Left lobe of liver (tissue), 2 donors: ENCODE data around the gene MRS2. TPM values are rescaled to one million over a fixed set of nuclear protein-coding genes. Genes with fewer than 3 reads are reported as not detected.

Experiments
- ATAC-seq: fragments of 200-7000 bp; cut with Tn5 transposase; one replicate; pipeline ENCODE4 v1.9.1; 2020; ENCODE audit warnings: mild to moderate bottlenecking, moderate library complexity
- DNase-seq: peaks from one replicate; pipeline ENCODE4 v3.0.0-alpha.2; 2020; ENCODE audit warnings: low spot score
- total RNA-seq: library from RNA; stranded (reverse); gene quantifications from one replicate; pipeline ENCODE4 v1.2.1, GENCODE V29; 2021
- donor health status: DM: no; HTN: no; CAD: no; lungs with moderate emphysema.
- donor health status: DM: no; HTN: yes; CAD: no.

The MRS2 gene
- total RNA-seq, 1 donor from 2014 or later, result 12.7 TPM

GRCh38 chr6:24460966-24461365 lies 58.2 kb downstream of the MRS2 start:
- ATAC-seq, result no peak

GRCh38 chr6:24464253-24465038 lies 61.7 kb downstream of the MRS2 start:
- ATAC-seq (no peak), DNase-seq (no peak)

More at GRCh38 chr6:24460966-24461365, 58.2 kb downstream of the MRS2 start:
- DNase-seq, result no peak

- ATAC-seq, result no peak
- DNase-seq, result no peak
These were observed 67.1 kb downstream of the MRS2 start for GRCh38 chr6:24469811-24470210.

- DNase-seq (no peak), ATAC-seq (no peak)
These were observed 69.4 kb downstream of the MRS2 start for GRCh38 chr6:24472181-24472580.

Other genes with a start within 250 kb of the MRS2 start
- gene DCDC2, start 44.9 kb upstream of the MRS2 start, total RNA-seq, result 1.4 TPM
- 53.1 TPM for gene GPLD1, start 86.6 kb downstream of the MRS2 start, total RNA-seq
- 62.2 TPM for gene ALDH5A1, start 92.0 kb downstream of the MRS2 start, total RNA-seq
- gene KIAA0319, start 243.3 kb downstream of the MRS2 start, total RNA-seq, result not detected